A549 (cell line): Measurements from ENCODE around the gene BCAT1.

Experiments used
- CBX2 ChIP-seq: fragments of 200-600 bp; sonication (generic); IDR thresholded peaks from 2 replicates; pipeline ENCODE4 v1.6.1; 2016; ENCODE audit warnings: low read depth, mild to moderate bottlenecking, borderline replicate concordance
- CBX8 ChIP-seq: fragments of 200-600 bp; sonication (generic); IDR thresholded peaks from 2 replicates; pipeline ENCODE4 v1.6.1; 2016
- CTCF ChIP-seq: fragments of >200 bp; sonication (Bioruptor Twin); formaldehyde crosslinking; IDR thresholded peaks from 3 replicates; pipeline ENCODE4 v1.5.1; 2016
- EP300 ChIP-seq, 2 experiments: fragments of >200 bp; sonication (Bioruptor Twin); formaldehyde crosslinking; IDR thresholded peaks; 2 replicates in 1 of 2; 3 replicates in 1 of 2; pipeline ENCODE4 v1.6.1; 2016 to 2017
- HDAC2 ChIP-seq: fragments of 200-600 bp; sonication (generic); IDR thresholded peaks from 2 replicates; pipeline ENCODE4 v1.6.1; 2016
- JUN ChIP-seq, 2 experiments: fragments of >200 bp; sonication (Bioruptor Twin); formaldehyde crosslinking; IDR thresholded peaks; 2 replicates in 1 of 2; 3 replicates in 1 of 2; pipeline ENCODE4 v1.6.1; 2016 to 2017
- JUNB ChIP-seq: fragments of >200 bp; sonication (Bioruptor Twin); formaldehyde crosslinking; IDR thresholded peaks from 2 replicates; pipeline ENCODE4 v1.6.1; 2016
- MAFK ChIP-seq: fragments of 450-650 bp; IDR thresholded peaks from 2 replicates; pipeline ENCODE4 v1.6.1; 2014; ENCODE audit not compliant: partially characterized antibody
- NPAS2 ChIP-seq: fragments of 250-450 bp; sonication (Bioruptor Pico); IDR thresholded peaks from 2 replicates; pipeline ENCODE4 v1.8.0; 2022; ENCODE audit warnings: mild to moderate bottlenecking, moderate library complexity, borderline replicate concordance
- POLR2A ChIP-seq: IDR thresholded peaks from 2 replicates; pipeline ENCODE4 v1.6.1; 2012; ENCODE audit warnings: mild to moderate bottlenecking, low read length
- RAD21 ChIP-seq, 2 experiments: fragments of >200 bp in 1 of 2; sonication (Bioruptor Twin) in 1 of 2; formaldehyde crosslinking in 1 of 2; IDR thresholded peaks in 1 of 2; conservative IDR thresholded peaks in 1 of 2; 2 replicates in 1 of 2; 3 replicates in 1 of 2; pipeline ENCODE4 v1.6.1; 2012 to 2018; ENCODE audit warnings: inconsistent platforms in 1 of 2
- REST ChIP-seq: fragments of 200-600 bp; sonication (generic); IDR thresholded peaks from 2 replicates; pipeline ENCODE4 v1.6.1; 2016; ENCODE audit warnings: antibody characterized with exemption, mild to moderate bottlenecking, moderate library complexity
- ZC3H11A ChIP-seq: fragments of 450-650 bp; IDR thresholded peaks from 2 replicates; pipeline ENCODE4 v1.6.1; 2014; ENCODE audit warnings: antibody characterized with exemption, mild to moderate bottlenecking

GRCh38 chr12:24850496-24850895 lies 98.4 kb downstream of the BCAT1 start:
- TF ChIP-seq REST: no peak
- no peak for TF ChIP-seq CTCF
- no peak for TF ChIP-seq HDAC2
- no peak for TF ChIP-seq MAFK
- TF ChIP-seq POLR2A: no peak
- TF ChIP-seq JUNB: no peak
- TF ChIP-seq CBX8: no peak
- TF ChIP-seq ZC3H11A: no peak
- no peak for TF ChIP-seq RAD21 (conservative IDR thresholded peaks at IDR 0.05 in 1 of 2, IDR thresholded peaks at IDR 0.05 in 1 of 2)
- TF ChIP-seq EP300 (IDR thresholded peaks at IDR 0.05): no peak
- no peak for TF ChIP-seq NPAS2 (CRISPR knock-in tag)
- no peak for TF ChIP-seq CBX2
- TF ChIP-seq JUN (IDR thresholded peaks at IDR 0.05): no peak
